ENCODE measurements around the gene CMTM8. TPM values are rescaled to one million over a fixed set of nuclear protein-coding genes. Genes with fewer than 3 reads are reported as not detected.

CMTM8 gene
- total and polyA plus RNA-seq, 7 experiments from 2014 or later, result 7.4 to 13.6 (median 8.6) TPM

DNA sequence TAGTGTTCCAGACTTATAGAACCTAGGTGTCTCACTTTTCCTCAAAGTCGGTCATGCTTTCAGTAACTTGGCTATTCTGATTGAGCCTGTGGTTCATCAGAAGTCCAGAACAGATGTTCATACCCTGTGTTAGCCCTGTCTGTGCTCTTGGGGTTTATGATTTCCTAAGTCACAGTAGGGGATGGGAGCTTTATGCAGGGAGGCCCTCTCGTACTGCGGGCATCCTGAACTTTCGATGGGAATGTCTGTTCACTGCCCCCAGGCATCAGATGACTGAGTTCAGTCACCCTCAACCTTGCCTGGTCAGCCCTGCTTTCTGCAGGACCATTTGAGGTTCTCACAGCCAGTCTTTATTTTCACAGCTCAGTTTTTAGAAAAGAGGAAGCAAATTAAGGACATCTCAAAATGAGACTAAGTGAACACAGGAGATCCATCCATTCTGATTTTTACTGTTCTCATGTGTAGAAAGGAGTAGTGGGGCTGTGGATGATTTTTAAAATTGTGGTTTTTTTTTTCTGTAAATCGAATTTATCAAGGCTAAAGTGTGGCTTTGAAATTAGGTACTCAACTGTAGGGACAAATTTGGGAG, 71.3 kb downstream of the CMTM8 start:
- no peak overlapping the region for H3K27ac ChIP-seq (ENCODE audit: low read depth, low read length)
- H3K36me3 ChIP-seq (ENCODE audit: control insufficient read depth in 2 of 3, insufficient read depth in 3 of 3, low read length in 3 of 3), result no peaks in the 10 kb centered on the region
- no peak for ATAC-seq
- peaks cover 21 to 77% (median 49%) of the 10 kb centered on the region in 7 donors for H3K4me1 Mint-ChIP-seq
- H3K27me3 ChIP-seq (ENCODE audit: control insufficient read depth in 2 of 2, insufficient read depth in 2 of 2, low read length in 2 of 2), result no peaks in the 10 kb centered on the region
- peaks cover 5 to 26% (median 9%) of the 10 kb centered on the region in 5 donors for H3K36me3 Mint-ChIP-seq
- peak overlapping the region in 3 of 9 donors; percentile 18 to 98 (median 59) for H3K27ac Mint-ChIP-seq
- ChIA-PET POLR2A (interaction anchor here (1.3 kb wide), 2 partner anchors 10 to 71 kb away, joined by 3 to 4 read pairs; partner anchors contain the start of gene CMTM8), CTCF (interaction anchor here (0.6 to 0.7 kb wide), 2 partner anchors 15 to 52 kb away, joined by 3 to 4 read pairs; no protein-coding TSS in a partner anchor)
- no peaks in the 10 kb centered on the region for H3K9me3 ChIP-seq (ENCODE audit: control insufficient read depth in 2 of 3, low read length in 3 of 3)
- H3K4me1 ChIP-seq (ENCODE audit: control insufficient read depth in 2 of 2, insufficient read depth in 2 of 2, low read length in 2 of 2), result peaks cover 0 to 15% of the 10 kb centered on the region in 2 donors
- intact Hi-C loops (cut with micrococcal nuclease), result loop anchor here in 1 of 2 donors (10.0 kb wide), 3 partner anchors 195 to 775 kb away; partner anchors contain the start of gene STT3B
- no peak overlapping the region for H3K4me3 Mint-ChIP-seq
- H3K4me3 ChIP-seq (ENCODE audit: low read length), result no peak overlapping the region
- H3K9me3 Mint-ChIP-seq, result peaks cover 0 to 13% (median 0%) of the 10 kb centered on the region in 11 donors
- DNase-seq, result no peak
- no peaks in the 10 kb centered on the region for H3K27me3 Mint-ChIP-seq

DNA sequence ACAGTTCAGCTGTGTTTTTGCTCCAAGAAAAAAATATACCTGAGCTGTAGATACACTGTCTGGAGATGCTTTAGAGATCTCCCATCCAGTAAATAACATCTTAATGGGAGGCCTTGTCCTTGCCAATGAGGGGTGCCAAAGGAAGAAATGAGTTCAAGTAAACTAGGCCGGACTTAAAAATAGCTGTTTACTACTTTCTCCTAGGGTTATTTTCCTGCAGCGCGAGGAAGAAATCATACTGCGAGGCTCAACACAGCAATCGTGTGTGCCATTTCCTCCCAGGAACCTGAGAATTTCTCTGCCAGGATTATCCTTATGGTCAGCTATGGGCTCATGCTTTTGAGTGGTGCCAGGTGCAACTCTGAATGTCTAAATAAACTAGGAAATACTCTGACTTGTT, 71.9 kb downstream of the CMTM8 start:
- Mint-ChIP-seq H3K9me3 (peaks cover 0 to 12% (median 0%) of the 10 kb centered on the region in 11 donors), H3K4me1 (peaks cover 21 to 77% (median 44%) of the 10 kb centered on the region in 7 donors), H3K27me3 (no peaks in the 10 kb centered on the region), H3K4me3 (no peak overlapping the region), H3K36me3 (peaks cover 5 to 25% (median 9%) of the 10 kb centered on the region in 5 donors), H3K27ac (peak overlapping the region in 2 of 9 donors; percentile 59 to 98)
- no peak overlapping the region for H3K4me3 ChIP-seq (ENCODE audit: low read length)
- H3K36me3 ChIP-seq (ENCODE audit: control insufficient read depth in 2 of 3, insufficient read depth in 3 of 3, low read length in 3 of 3), result no peaks in the 10 kb centered on the region
- intact Hi-C loops (cut with micrococcal nuclease), result no loop called here
- no peaks in the 10 kb centered on the region for H3K27me3 ChIP-seq (ENCODE audit: control insufficient read depth in 2 of 2, insufficient read depth in 2 of 2, low read length in 2 of 2)
- no peak overlapping the region for H3K27ac ChIP-seq (ENCODE audit: low read depth, low read length)
- no peak for DNase-seq
- H3K4me1 ChIP-seq (ENCODE audit: control insufficient read depth in 2 of 2, insufficient read depth in 2 of 2, low read length in 2 of 2), result peaks cover 0 to 14% of the 10 kb centered on the region in 2 donors
- no peaks in the 10 kb centered on the region for H3K9me3 ChIP-seq (ENCODE audit: control insufficient read depth in 2 of 3, low read length in 3 of 3)
- ATAC-seq, result no peak
- ChIA-PET POLR2A (interaction anchor here (1.3 kb wide), 3 partner anchors 9 to 72 kb away, joined by 3 to 4 read pairs (median 4); partner anchors contain the start of gene CMTM8), CTCF (interaction anchor here (0.7 kb wide), 1 partner anchor 51 kb away, joined by 3 read pairs; no protein-coding TSS in a partner anchor)

DNA sequence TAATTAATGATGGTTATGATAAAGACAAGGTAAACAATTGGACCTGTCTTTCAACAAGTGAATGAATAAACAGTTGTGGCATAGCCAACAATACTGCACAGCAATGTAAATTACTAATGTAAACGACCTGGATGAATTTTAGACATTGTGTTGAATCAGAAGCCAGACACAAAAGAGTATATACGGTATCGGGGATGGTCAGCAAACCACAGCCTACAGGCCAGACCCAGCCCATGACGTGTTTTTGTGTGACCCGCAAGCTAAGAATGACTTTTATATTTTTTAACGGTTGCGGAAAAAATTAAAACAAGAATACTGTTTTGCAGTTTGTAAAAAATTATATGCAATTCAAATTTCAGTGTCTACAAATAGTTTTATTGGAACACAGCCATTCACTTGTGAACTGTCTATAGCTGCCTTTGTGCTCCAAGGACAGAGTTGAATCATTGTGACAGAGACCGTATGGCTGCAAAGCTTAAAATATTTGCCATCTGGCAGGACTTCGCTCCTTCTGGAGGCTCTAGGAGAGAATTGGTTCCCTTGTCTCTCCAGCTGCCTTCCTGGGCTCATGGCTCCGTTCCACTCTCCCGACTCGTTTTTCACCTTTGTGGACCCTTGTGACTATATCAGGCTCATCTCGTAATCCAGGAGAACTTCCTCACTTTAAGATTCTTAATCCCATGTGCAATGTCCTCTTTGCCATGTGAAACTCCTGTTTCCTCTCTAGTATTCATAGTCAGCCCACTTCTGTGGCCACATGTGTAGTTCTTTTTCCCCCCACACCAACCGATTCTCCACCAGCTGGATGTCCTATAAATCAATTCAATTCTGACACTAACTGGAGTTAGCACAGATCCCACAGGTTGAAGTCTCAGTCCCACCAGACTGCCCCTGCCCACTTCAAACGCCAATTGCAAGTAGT, 72.7 kb downstream of the CMTM8 start:
- H3K4me1 Mint-ChIP-seq, result peaks cover 21 to 70% (median 42%) of the 10 kb centered on the region in 7 donors
- no peaks in the 10 kb centered on the region for H3K9me3 ChIP-seq (ENCODE audit: control insufficient read depth in 2 of 3, low read length in 3 of 3)
- intact Hi-C loops (cut with micrococcal nuclease), result no loop called here
- no peaks in the 10 kb centered on the region for H3K27me3 ChIP-seq (ENCODE audit: control insufficient read depth in 2 of 2, insufficient read depth in 2 of 2, low read length in 2 of 2)
- H3K4me3 ChIP-seq (ENCODE audit: low read length), result no peak overlapping the region
- no peak overlapping the region for H3K27ac ChIP-seq (ENCODE audit: low read depth, low read length)
- DNase-seq (no peak), ATAC-seq (no peak)
- H3K27ac Mint-ChIP-seq, result peak overlapping the region in 3 of 9 donors; percentile 30 to 98 (median 63)
- no peaks in the 10 kb centered on the region for H3K27me3 Mint-ChIP-seq
- ChIA-PET CTCF (interaction anchor here (0.8 to 1.7 kb wide), 5 partner anchors 10 to 157 kb away, joined by 3 to 5 read pairs (median 4); no protein-coding TSS in a partner anchor), POLR2A (interaction anchor here (1.3 kb wide), 3 partner anchors 8 to 73 kb away, joined by 3 to 4 read pairs (median 4); partner anchors contain the start of gene CMTM8)
- peaks cover 4 to 18% (median 7%) of the 10 kb centered on the region in 5 donors for H3K36me3 Mint-ChIP-seq
- H3K4me3 Mint-ChIP-seq, result no peak overlapping the region
- H3K36me3 ChIP-seq (ENCODE audit: control insufficient read depth in 2 of 3, insufficient read depth in 3 of 3, low read length in 3 of 3), result no peaks in the 10 kb centered on the region
- peaks cover 0 to 14% of the 10 kb centered on the region in 2 donors for H3K4me1 ChIP-seq (ENCODE audit: control insufficient read depth in 2 of 2, insufficient read depth in 2 of 2, low read length in 2 of 2)
- H3K9me3 Mint-ChIP-seq, result peaks cover 0 to 6% (median 0%) of the 10 kb centered on the region in 11 donors

DNA sequence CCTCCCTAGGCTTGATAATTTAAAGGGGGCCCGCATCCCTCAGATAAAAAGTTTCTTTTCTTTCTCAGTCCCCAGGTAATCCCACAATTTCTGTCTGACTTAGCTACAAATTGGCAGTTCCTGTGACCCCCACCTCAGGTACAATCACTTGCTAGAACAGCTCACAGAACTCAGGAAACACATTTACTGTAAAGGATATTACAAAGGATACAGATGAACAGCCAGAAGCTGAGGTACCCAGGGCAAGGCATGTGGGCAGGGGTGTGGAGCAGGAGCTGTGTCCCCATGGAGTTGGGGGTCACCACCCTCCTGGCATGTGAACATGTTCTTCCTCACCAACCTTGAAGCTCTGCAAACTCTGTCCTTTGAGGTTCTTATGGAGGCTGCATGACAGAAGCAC, 73.8 kb downstream of the CMTM8 start:
- POLR2A ChIA-PET, result interaction anchor here (1.4 to 2.8 kb wide), 2 partner anchors 9 to 10 kb away, joined by 3 to 26 read pairs; no protein-coding TSS in a partner anchor
- CTCF ChIA-PET, result interaction anchor here (0.6 to 1.7 kb wide), 9 partner anchors 9 to 156 kb away, joined by 3 to 5 read pairs (median 3); no protein-coding TSS in a partner anchor

DNA sequence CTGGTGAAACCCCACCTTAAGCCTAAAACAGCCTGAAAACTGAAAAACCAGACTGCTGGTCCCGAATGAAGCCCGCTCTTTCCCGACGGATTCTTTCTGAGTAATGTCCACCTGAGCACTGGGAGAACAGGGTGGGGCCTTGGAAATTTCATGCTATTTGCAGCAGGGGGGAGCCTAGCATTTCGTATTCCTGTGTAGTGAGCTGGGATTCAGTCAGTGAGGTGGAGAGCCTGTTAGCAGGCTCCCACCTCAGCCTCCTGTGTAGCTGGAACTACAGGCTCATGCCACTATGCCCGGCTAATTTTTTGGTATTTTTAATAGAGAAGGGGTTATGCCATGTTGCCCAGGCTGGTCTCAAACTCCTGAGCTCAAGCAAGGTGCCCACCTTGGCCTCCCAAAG, 74.7 kb downstream of the CMTM8 start:
- H3K36me3 ChIP-seq (ENCODE audit: control insufficient read depth in 2 of 3, insufficient read depth in 3 of 3, low read length in 3 of 3), result no peaks in the 10 kb centered on the region
- H3K27me3 ChIP-seq (ENCODE audit: control insufficient read depth in 2 of 2, insufficient read depth in 2 of 2, low read length in 2 of 2), result no peaks in the 10 kb centered on the region
- DNase-seq (no peak), ATAC-seq (no peak)
- CTCF ChIA-PET, result interaction anchor here (1.1 to 1.3 kb wide), 2 partner anchors 8 to 22 kb away, joined by 3 read pairs; no protein-coding TSS in a partner anchor
- intact Hi-C loops (cut with micrococcal nuclease), result loop anchor here (1.0 to 2.0 kb wide), 2 partner anchors 10 to 16 kb away; no protein-coding TSS in a partner anchor
- H3K27ac Mint-ChIP-seq, result peak overlapping the region in 6 of 9 donors; percentile 33 to 98 (median 84)
- no peaks in the 10 kb centered on the region for H3K9me3 Mint-ChIP-seq
- peaks cover 0 to 10% (median 4%) of the 10 kb centered on the region in 5 donors for H3K36me3 Mint-ChIP-seq
- no peak overlapping the region for H3K4me3 ChIP-seq (ENCODE audit: low read length)
- POLR2A ChIA-PET, result interaction anchor here (1.4 to 2.8 kb wide), 2 partner anchors 10 kb away, joined by 3 to 26 read pairs; no protein-coding TSS in a partner anchor
- H3K9me3 ChIP-seq (ENCODE audit: control insufficient read depth in 2 of 3, low read length in 3 of 3), result no peaks in the 10 kb centered on the region
- peak overlapping the region in 5 of 10 donors; percentile 43 to 56 (median 47) for H3K4me3 Mint-ChIP-seq
- H3K4me1 ChIP-seq (ENCODE audit: control insufficient read depth in 2 of 2, insufficient read depth in 2 of 2, low read length in 2 of 2), result peaks cover 0 to 14% of the 10 kb centered on the region in 2 donors
- peaks cover 17 to 56% (median 31%) of the 10 kb centered on the region in 7 donors for H3K4me1 Mint-ChIP-seq
- no peak overlapping the region for H3K27ac ChIP-seq (ENCODE audit: low read depth, low read length)
- no peaks in the 10 kb centered on the region for H3K27me3 Mint-ChIP-seq

More for the DNA sequence above, 73.8 kb downstream of the CMTM8 start:
- H3K27me3 Mint-ChIP-seq, result no peaks in the 10 kb centered on the region
- no peak for DNase-seq
- H3K4me1 Mint-ChIP-seq, result peaks cover 19 to 64% (median 38%) of the 10 kb centered on the region in 7 donors
- peaks cover 0 to 2% (median 0%) of the 10 kb centered on the region in 11 donors for H3K9me3 Mint-ChIP-seq
- Histone ChIP-seq H3K27me3 (ENCODE audit: control insufficient read depth in 2 of 2, insufficient read depth in 2 of 2, low read length in 2 of 2) (no peaks in the 10 kb centered on the region), H3K4me1 (ENCODE audit: control insufficient read depth in 2 of 2, insufficient read depth in 2 of 2, low read length in 2 of 2) (peaks cover 0 to 14% of the 10 kb centered on the region in 2 donors), H3K9me3 (ENCODE audit: control insufficient read depth in 2 of 3, low read length in 3 of 3) (no peaks in the 10 kb centered on the region), H3K36me3 (ENCODE audit: control insufficient read depth in 2 of 3, insufficient read depth in 3 of 3, low read length in 3 of 3) (no peaks in the 10 kb centered on the region), H3K27ac (ENCODE audit: low read depth, low read length) (no peak overlapping the region), H3K4me3 (ENCODE audit: low read length) (no peak overlapping the region)
- peaks cover under 1 to 11% (median 8%) of the 10 kb centered on the region in 5 donors for H3K36me3 Mint-ChIP-seq
- intact Hi-C loops (cut with micrococcal nuclease), result loop anchor here in 1 of 2 donors (2.0 kb wide), 1 partner anchor 15 kb away; no protein-coding TSS in a partner anchor
- peak overlapping the region in 5 of 9 donors; percentile 19 to 98 (median 63) for H3K27ac Mint-ChIP-seq
- H3K4me3 Mint-ChIP-seq, result no peak overlapping the region
- no peak for ATAC-seq

Data from naive thymus-derived CD4-positive, alpha-beta T cell (primary cell).